ENCODE results near the gene MEAK7. TPM values are rescaled to one million over a fixed set of nuclear protein-coding genes. Genes with fewer than 3 reads are reported as not detected.

The MEAK7 gene
- total RNA-seq, 4 donors from 2014 or later = 7.9 to 30.5 (median 10.4) TPM

DNA sequence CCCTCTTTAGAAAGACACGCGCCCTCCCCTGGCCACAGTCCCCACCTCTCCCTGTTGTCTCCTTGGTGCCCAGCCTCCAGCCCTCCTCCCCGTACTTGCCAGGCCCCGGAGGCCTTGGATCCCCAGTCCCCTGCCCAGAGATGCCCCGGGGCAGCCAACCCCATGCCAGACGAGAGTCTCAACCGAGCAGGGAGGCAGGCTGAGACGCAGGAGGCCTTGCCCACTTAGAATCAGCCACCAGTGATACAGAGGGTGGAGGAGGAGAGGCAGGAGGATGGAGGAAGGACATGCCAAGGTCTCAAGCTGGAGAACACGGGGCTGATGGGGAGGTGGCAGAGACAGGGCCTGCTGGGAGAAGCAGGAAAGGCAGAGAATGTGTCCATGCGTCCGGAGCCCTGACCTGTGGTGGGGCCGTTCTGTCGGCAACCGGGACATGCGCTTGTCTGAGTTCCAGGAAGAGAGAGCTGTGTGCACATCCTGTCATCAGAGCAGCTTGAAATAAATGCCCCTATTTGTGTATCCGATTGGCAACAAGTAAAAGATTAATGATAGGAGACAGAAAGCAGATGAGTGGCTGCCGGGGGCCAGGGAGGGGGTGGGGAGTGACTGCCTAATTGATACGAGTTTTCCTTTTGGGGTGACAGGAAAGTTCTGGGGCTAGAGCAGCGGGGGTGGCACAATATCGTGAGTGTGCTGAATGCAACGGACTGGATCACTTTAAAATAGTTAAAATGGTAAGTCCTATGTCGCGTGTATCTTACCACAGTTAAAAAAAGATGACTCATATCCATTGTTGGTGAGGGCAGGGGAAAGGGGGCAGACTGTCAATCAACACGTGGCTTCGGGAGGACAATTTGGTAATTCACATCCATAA lies 44.7 kb upstream of the MEAK7 start:
- ATAC-seq = peak; percentile 60
- 53 to 75% methylated on average over 15 of the region's 25 CpGs for whole genome bisulfite sequencing, 2 donors (ENCODE audit: low coverage in 1 of 2)
- no peak overlapping the region for H3K4me3 ChIP-seq

DNA sequence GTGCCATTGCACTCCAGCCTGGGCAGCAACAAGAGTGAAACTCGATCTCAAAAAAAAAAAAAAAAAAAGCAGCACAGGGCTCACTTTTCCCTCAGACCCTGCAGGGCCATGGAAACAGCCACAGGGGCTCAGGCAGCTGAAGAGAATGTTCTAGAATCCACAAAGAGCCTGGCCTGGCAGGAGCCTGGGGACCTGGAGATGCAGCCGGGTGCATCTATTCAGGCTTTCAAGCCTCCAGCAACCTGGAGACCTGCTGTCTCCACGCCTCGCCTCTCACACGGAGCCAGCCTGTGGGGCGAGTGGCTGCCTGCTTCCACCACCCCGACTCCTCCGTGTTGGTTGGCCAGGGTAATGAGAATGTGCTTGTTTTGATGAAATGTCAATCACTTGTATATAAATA lies 44.0 kb upstream of the MEAK7 start:
- Histone ChIP-seq H3K4me3 (no peak overlapping the region), H3K36me3 (no peaks in the 10 kb centered on the region), H3K27ac (peak overlapping the region in 3 of 4 donors; percentile 38 to 69 (median 60)), H3K9me3 (no peaks in the 10 kb centered on the region), H3K4me1 (peaks cover 0 to 8% (median 0%) of the 10 kb centered on the region in 3 donors), H3K27me3 (peaks cover 6% of the 10 kb centered on the region)
- TF ChIP-seq POLR2A (IDR thresholded peaks at IDR 0.05) (no peak), POLR2AphosphoS5 (IDR thresholded peaks at IDR 0.05) (no peak), EP300 (IDR thresholded peaks at IDR 0.05) (no peak)
- TF ChIP-seq, protein P1, sequence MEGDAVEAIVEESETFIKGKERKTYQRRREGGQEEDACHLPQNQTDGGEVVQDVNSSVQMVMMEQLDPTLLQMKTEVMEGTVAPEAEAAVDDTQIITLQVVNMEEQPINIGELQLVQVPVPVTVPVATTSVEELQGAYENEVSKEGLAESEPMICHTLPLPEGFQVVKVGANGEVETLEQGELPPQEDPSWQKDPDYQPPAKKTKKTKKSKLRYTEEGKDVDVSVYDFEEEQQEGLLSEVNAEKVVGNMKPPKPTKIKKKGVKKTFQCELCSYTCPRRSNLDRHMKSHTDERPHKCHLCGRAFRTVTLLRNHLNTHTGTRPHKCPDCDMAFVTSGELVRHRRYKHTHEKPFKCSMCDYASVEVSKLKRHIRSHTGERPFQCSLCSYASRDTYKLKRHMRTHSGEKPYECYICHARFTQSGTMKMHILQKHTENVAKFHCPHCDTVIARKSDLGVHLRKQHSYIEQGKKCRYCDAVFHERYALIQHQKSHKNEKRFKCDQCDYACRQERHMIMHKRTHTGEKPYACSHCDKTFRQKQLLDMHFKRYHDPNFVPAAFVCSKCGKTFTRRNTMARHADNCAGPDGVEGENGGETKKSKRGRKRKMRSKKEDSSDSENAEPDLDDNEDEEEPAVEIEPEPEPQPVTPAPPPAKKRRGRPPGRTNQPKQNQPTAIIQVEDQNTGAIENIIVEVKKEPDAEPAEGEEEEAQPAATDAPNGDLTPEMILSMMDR (IDR thresholded peaks at IDR 0.05) = no peak
- ATAC-seq = no peak
- WGBS, 2 donors (ENCODE audit: low coverage in 1 of 2) = 50 to 63% methylated on average over 1 to 2 of the region's 8 CpGs

More for the DNA sequence above, 44.7 kb upstream of the MEAK7 start:
- TF ChIP-seq, protein P1 (IDR thresholded peaks at IDR 0.05) = no peak
- no peak for TF ChIP-seq POLR2A (IDR thresholded peaks at IDR 0.05)
- TF ChIP-seq EP300 (IDR thresholded peaks at IDR 0.05) = no peak
- TF ChIP-seq POLR2AphosphoS5 (IDR thresholded peaks at IDR 0.05) = no peak
- H3K27ac ChIP-seq = peak overlapping the region in 3 of 4 donors; percentile 38 to 69 (median 60)
- H3K36me3 ChIP-seq = no peaks in the 10 kb centered on the region
- peaks cover 0 to 8% (median 0%) of the 10 kb centered on the region in 3 donors for H3K4me1 ChIP-seq
- H3K9me3 ChIP-seq = no peaks in the 10 kb centered on the region
- peaks cover 3% of the 10 kb centered on the region for H3K27me3 ChIP-seq

DNA sequence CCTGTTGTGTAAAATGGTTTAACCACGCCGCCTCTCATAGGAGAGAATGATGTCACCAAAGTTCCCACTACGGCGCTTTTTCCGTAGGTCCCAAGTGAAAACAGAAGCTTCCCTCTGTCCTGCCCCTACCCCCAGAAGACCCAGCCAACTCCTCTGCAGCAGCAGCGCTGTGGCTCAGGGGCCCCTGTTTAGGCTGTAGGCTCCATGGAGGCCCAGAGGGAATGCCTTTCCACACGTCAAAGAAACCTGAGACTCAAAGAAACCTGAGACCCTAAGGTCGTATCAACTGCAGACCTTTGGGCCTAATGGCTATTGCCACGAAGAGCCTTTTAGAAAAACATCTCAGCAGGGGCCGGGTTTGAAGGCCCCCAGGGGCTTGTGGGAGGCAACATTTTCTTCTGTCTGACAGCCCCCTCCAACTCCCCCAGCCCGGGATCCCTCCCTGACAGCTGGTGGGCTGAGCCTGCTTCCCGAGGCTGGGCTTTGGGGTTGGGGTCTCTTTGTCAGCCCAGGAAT lies 43.1 kb upstream of the MEAK7 start:
- ATAC-seq = no peak
- no peak overlapping the region for H3K4me3 ChIP-seq
- peaks cover 0 to 8% (median 0%) of the 10 kb centered on the region in 3 donors for H3K4me1 ChIP-seq
- no peaks in the 10 kb centered on the region for H3K36me3 ChIP-seq
- 65% methylated on average over 7 of the region's 12 CpGs; no CpG with 5 or more reads in 1 of the 2 donors for whole genome bisulfite sequencing, 2 donors (ENCODE audit: low coverage in 1 of 2)
- TF ChIP-seq POLR2AphosphoS5 (IDR thresholded peaks at IDR 0.05) (no peak), POLR2A (IDR thresholded peaks at IDR 0.05) (no peak), EP300 (IDR thresholded peaks at IDR 0.05) (no peak)
- TF ChIP-seq, protein P1 (IDR thresholded peaks at IDR 0.05) = no peak
- H3K27ac ChIP-seq = no peak overlapping the region
- no peaks in the 10 kb centered on the region for H3K9me3 ChIP-seq
- peaks cover 6% of the 10 kb centered on the region for H3K27me3 ChIP-seq

DNA sequence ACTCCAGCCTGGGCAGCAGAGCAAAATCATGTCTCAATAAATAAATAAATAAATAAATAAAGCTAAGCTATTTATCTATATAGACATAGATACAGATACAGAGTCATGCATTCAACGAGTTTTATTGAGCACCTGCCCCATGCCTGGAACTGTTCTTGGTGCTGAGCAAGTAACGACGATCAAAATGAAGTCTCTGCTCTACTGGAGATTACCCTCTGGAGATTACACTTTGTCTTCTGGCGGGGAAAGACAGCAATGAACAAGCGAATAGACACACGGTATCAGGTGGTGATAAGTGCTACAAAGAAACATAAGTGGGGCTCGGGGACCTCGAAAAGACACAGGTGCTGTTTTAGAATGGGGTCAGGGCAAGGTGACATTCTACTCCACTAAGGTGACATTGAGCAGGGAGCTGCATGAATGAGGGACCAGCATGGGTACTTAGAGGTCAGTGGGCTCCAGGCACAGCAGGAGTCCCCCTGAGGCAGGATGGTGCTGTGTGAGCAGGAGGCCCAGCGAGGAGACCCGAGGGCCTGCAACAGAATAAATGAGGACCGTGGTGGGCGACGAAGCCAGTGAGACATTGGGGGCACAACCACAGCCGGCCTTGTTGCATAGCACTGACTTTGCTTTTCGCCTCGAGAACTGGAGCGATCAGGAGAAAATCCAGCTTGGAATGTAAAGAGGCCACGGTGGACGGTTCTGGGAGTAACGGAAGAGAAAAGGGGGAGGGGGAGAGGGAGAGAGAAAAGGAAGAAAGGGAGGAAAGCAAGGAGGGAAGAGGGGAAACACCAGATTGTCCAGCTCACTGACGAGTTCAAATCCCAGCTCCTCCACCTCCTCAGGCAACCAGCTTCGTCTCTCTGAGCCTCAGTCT lies 42.4 kb upstream of the MEAK7 start:
- 78 to 79% methylated on average over 15 to 21 of the region's 22 CpGs for WGBS, 2 donors (ENCODE audit: low coverage in 1 of 2)
- H3K9me3 ChIP-seq = no peaks in the 10 kb centered on the region
- TF ChIP-seq POLR2A (IDR thresholded peaks at IDR 0.05) (no peak), EP300 (IDR thresholded peaks at IDR 0.05) (no peak), POLR2AphosphoS5 (IDR thresholded peaks at IDR 0.05) (no peak)
- TF ChIP-seq, protein P1 (IDR thresholded peaks at IDR 0.05) = no peak
- H3K36me3 ChIP-seq = no peaks in the 10 kb centered on the region
- H3K27me3 ChIP-seq = peaks cover 6% of the 10 kb centered on the region
- no peak overlapping the region for H3K4me3 ChIP-seq
- no peak overlapping the region for H3K27ac ChIP-seq
- ATAC-seq = no peak
- H3K4me1 ChIP-seq = peaks cover 0 to 8% (median 0%) of the 10 kb centered on the region in 3 donors
